Measurements from ENCODE around the gene ZNF837. TPM values are rescaled to one million over a fixed set of nuclear protein-coding genes. Genes with fewer than 3 reads are reported as not detected.
A peak's percentile ranks its signal among the peaks of the same experiment; 100 is the strongest.

ZNF837 gene
- total RNA-seq, 1 donor from 2014 or later: 1.2 TPM

- H3K36me3 ChIP-seq: no peaks in the 10 kb centered on the region
- TF ChIP-seq CTCF (IDR thresholded peaks at IDR 0.05): no peak
- no peak for TF ChIP-seq POLR2A (IDR thresholded peaks at IDR 0.05)
- no peak for TF ChIP-seq POLR2AphosphoS5 (IDR thresholded peaks at IDR 0.05; ENCODE audit: insufficient read depth in 1 of 2, low read depth in 1 of 2)
- H3K27me3 ChIP-seq: no peaks in the 10 kb centered on the region
- H3K27ac ChIP-seq: no peak overlapping the region
- DNase-seq (ENCODE audit: extremely low spot score in 2 of 2): no peak
- H3K9me3 ChIP-seq: no peaks in the 10 kb centered on the region
- intact Hi-C loops (cut with DNase I): no loop called here
- no peak overlapping the region for H3K4me3 ChIP-seq
- no peaks in the 10 kb centered on the region for H3K4me1 ChIP-seq
These were observed 12.1 kb downstream of the ZNF837 start for GRCh38 chr19:58368561-58369360.

- H3K4me3 ChIP-seq: no peak overlapping the region
- intact Hi-C loops (cut with DNase I): no loop called here
- TF ChIP-seq POLR2AphosphoS5 (IDR thresholded peaks at IDR 0.05; ENCODE audit: insufficient read depth in 1 of 2, low read depth in 1 of 2): no peak
- TF ChIP-seq POLR2A (IDR thresholded peaks at IDR 0.05): no peak
- no peak for TF ChIP-seq CTCF (IDR thresholded peaks at IDR 0.05)
- no peak overlapping the region for H3K27ac ChIP-seq
- H3K36me3 ChIP-seq: no peaks in the 10 kb centered on the region
- H3K9me3 ChIP-seq: no peaks in the 10 kb centered on the region
- peaks cover 6% of the 10 kb centered on the region for H3K4me1 ChIP-seq
- H3K27me3 ChIP-seq: no peaks in the 10 kb centered on the region
- no peak for DNase-seq (ENCODE audit: extremely low spot score in 2 of 2)
These were observed 13.0 kb downstream of the ZNF837 start for GRCh38 chr19:58367698-58368454.

GRCh38 chr19:58366585-58367430, 14.0 kb downstream of the ZNF837 start:
- Histone ChIP-seq H3K27me3 (no peaks in the 10 kb centered on the region), H3K9me3 (no peaks in the 10 kb centered on the region), H3K4me3 (no peak overlapping the region), H3K27ac (no peak overlapping the region), H3K4me1 (peaks cover 8% of the 10 kb centered on the region), H3K36me3 (no peaks in the 10 kb centered on the region)
- TF ChIP-seq POLR2AphosphoS5 (IDR thresholded peaks at IDR 0.05; ENCODE audit: insufficient read depth in 1 of 2, low read depth in 1 of 2): no peak
- no peak for TF ChIP-seq POLR2A (IDR thresholded peaks at IDR 0.05)
- no peak for TF ChIP-seq CTCF (IDR thresholded peaks at IDR 0.05)
- DNase-seq (ENCODE audit: extremely low spot score in 2 of 2): peak in 1 of 2 donors; percentile 77
- intact Hi-C loops (cut with DNase I): no loop called here

- no peaks in the 10 kb centered on the region for H3K9me3 ChIP-seq
- no peak overlapping the region for H3K4me3 ChIP-seq
- no peak for TF ChIP-seq POLR2A (IDR thresholded peaks at IDR 0.05)
- no peak for TF ChIP-seq POLR2AphosphoS5 (IDR thresholded peaks at IDR 0.05; ENCODE audit: insufficient read depth in 1 of 2, low read depth in 1 of 2)
- TF ChIP-seq CTCF (IDR thresholded peaks at IDR 0.05): no peak
- H3K4me1 ChIP-seq: peaks cover 12% of the 10 kb centered on the region
- intact Hi-C loops (cut with DNase I): no loop called here
- DNase-seq (ENCODE audit: extremely low spot score in 2 of 2): no peak
- H3K27me3 ChIP-seq: no peaks in the 10 kb centered on the region
- no peaks in the 10 kb centered on the region for H3K36me3 ChIP-seq
- H3K27ac ChIP-seq: no peak overlapping the region
These were observed 16.7 kb downstream of the ZNF837 start for GRCh38 chr19:58364146-58364545.
